Activated naive CD4-positive, alpha-beta T cell treated with anti-CD3 and anti-CD28 coated beads for 36 hours (primary cell): ENCODE results near the gene STXBP6. TPM values are rescaled to one million over a fixed set of nuclear protein-coding genes. Genes with fewer than 3 reads are reported as not detected.

Source experiments
- CTCF ChIA-PET: fragments of 350-600 bp; sonication (Branson Sonifier 250); formaldehyde crosslinking; loops from one replicate; lab custom pipeline; 2021; ENCODE audit warnings: antibody characterized with exemption; lab: Charles Lee
- DNase-seq: peaks from one replicate; pipeline ENCODE4 v3.0.0-alpha.2; 2020
- H3K27ac Mint-ChIP-seq: one replicate; pipeline ENCODE4 v1.8.0; 2021; ENCODE audit warnings: mild to moderate bottlenecking, mixed read lengths
- H3K27me3 Mint-ChIP-seq: one replicate; pipeline ENCODE4 v1.8.0; 2021; ENCODE audit warnings: low read depth, mixed read lengths
- H3K36me3 Mint-ChIP-seq: one replicate; pipeline ENCODE4 v1.8.0; 2021; ENCODE audit warnings: low read depth, mixed read lengths
- H3K4me1 Mint-ChIP-seq: one replicate; pipeline ENCODE4 v1.8.0; 2021; ENCODE audit warnings: low read depth, mixed read lengths
- H3K4me3 Mint-ChIP-seq: one replicate; pipeline ENCODE4 v1.8.0; 2021; ENCODE audit warnings: mild to moderate bottlenecking, moderate library complexity, mixed read lengths
- H3K9me3 Mint-ChIP-seq: one replicate; pipeline ENCODE4 v1.8.0; 2021; ENCODE audit warnings: mixed read lengths
- intact Hi-C: fragments of 100-400 bp; cut with micrococcal nuclease; formaldehyde crosslinking; loops from one replicate; pipeline ENCODE4 v1.15.1; 2023
- total RNA-seq, 2 experiments: library from RNA; stranded (reverse); gene quantifications; one replicate each; pipeline ENCODE4 v1.2.3, GENCODE V29; 2021

STXBP6 gene
- total RNA-seq, 2 experiments from 2014 or later: not detected

DNA sequence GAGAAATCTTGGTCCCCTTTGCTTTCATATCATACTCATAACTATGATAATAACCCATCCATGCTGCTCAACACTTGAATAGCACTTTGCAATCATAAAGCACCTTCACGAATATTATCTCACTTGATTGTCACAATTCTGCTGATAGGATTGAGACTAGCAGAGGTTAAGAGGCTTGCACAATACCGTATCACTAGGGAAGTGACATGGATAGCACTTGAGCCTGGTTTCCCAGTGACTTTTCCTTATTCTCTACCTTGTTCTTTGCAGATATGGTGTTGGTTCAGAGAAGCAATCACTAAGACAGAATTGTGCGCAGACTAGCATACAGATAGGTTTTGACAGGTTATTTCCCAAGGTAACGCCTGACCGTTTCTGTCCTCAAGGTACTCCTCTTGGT lies 229.3 kb downstream of the STXBP6 start:
- Mint-ChIP-seq H3K9me3 (no peaks in the 10 kb centered on the region), H3K36me3 (no peaks in the 10 kb centered on the region), H3K27me3 (peaks cover 6% of the 10 kb centered on the region), H3K4me3 (no peak overlapping the region), H3K27ac (no peak overlapping the region), H3K4me1 (no peaks in the 10 kb centered on the region)
- intact Hi-C loops: no loop called here
- no peak for DNase-seq
- CTCF ChIA-PET: no interaction called here

DNA sequence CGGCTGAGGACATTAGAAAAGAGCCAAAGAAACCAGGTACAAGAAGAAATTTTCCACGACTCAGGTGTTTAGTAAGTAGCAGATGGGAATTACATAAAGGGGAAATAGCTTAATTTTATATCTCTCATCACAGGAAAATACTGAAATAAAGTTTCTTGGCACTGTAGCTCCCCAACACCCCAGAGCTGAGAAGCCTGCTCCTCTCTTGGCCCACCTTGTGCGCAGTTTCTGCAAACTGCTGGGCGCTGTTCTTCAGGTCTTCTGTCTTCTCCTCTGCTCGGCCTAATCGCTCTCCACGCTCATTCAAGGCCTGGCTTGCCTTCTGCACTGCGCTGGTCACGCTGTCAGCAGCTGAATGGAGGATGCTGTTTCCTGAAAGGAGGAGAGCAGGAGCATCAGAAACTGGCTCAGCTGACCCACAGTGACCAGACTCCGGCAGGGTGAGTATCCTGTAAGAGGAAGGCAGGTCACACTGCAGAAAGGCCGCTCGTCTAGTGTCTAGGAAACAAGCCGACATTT lies 231.1 kb downstream of the STXBP6 start:
- intact Hi-C loops: no loop called here
- CTCF ChIA-PET: no interaction called here
- no peak overlapping the region for H3K27ac Mint-ChIP-seq
- no peaks in the 10 kb centered on the region for H3K4me1 Mint-ChIP-seq
- DNase-seq: no peak
- peaks cover 6% of the 10 kb centered on the region for H3K27me3 Mint-ChIP-seq
- no peak overlapping the region for H3K4me3 Mint-ChIP-seq
- H3K36me3 Mint-ChIP-seq: no peaks in the 10 kb centered on the region
- no peaks in the 10 kb centered on the region for H3K9me3 Mint-ChIP-seq

DNA sequence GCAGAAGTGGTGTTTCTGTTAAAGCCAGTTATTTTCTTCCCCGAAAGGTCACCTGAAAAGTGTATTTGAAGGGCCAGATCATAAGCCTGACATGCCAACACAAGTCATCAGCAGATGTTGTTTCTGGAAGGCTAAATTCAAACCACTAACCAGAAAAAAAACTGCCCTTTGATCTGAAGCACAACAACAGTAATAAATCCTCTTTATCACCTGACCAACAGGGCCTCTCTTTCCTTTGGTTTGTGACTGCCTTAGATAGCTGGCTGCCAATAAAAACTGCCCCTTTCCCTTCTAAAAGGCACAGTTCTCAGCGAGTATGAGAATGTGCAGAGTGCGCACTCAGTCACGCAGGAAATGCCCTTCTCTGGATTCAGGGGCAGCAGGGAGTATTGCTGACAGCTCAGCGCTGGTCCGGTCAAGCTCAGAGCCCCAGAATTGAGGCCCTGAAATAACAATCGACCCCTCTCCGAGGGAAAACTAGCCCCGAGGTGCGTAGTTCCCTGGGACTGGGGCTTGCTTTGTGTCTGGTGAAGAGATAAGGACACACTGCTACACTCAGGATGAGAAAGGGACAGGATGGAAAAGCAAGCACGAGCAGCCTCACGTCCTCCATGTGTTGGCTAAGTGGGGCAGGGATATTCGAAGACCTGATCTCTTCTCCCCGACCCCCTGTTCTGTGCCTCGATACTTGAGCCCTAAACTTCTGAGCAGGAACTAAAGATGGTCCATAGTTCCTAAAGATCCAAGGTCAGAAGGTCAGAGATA lies 231.7 kb downstream of the STXBP6 start:
- no peak for DNase-seq
- H3K36me3 Mint-ChIP-seq: no peaks in the 10 kb centered on the region
- intact Hi-C loops: no loop called here
- no peaks in the 10 kb centered on the region for H3K4me1 Mint-ChIP-seq
- H3K9me3 Mint-ChIP-seq: no peaks in the 10 kb centered on the region
- H3K27ac Mint-ChIP-seq: no peak overlapping the region
- H3K27me3 Mint-ChIP-seq: peaks cover 6% of the 10 kb centered on the region
- CTCF ChIA-PET: no interaction called here
- H3K4me3 Mint-ChIP-seq: no peak overlapping the region

DNA sequence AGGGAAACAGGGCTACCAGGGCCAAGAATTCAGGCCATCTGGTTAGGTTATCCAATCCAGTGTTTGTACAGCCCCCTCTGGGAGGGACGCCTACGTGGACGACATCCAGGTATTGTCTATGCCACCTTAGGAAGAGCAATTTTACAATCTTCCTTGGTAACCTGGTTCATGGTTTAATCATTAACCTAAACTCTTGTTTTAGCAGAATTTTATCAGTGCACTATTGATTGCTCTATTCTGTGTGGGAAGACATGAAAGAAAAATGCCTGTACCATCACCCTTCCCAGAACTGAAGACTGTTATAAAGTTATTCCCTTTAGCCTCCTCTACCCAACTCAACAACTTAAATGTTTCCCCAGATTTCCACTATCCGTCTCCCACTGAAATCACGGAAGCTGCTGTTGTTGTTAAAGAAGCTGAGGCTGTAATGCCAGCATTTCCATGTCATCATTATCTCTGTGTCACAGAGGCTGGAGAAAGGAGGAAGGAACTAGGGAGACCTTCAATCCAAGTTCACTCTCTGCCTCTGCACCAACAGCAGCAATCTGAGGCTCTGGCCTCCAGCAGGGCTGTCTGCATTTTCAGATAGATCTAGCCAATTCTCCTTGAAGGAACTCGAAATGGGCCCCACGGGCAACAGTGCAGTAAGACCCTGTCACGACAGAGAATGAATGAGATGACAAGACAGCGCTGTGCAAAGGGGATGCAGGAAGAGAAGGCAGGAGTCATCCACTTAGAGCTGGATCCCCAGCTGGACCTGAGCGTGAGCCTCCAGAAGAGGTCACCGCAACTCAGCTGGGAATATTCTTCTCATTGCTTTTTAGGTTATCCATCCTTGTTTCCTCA lies 232.5 kb downstream of the STXBP6 start:
- H3K4me3 Mint-ChIP-seq: no peak overlapping the region
- intact Hi-C loops: no loop called here
- CTCF ChIA-PET: no interaction called here
- no peaks in the 10 kb centered on the region for H3K4me1 Mint-ChIP-seq
- peaks cover 6% of the 10 kb centered on the region for H3K27me3 Mint-ChIP-seq
- no peak for DNase-seq
- no peak overlapping the region for H3K27ac Mint-ChIP-seq
- no peaks in the 10 kb centered on the region for H3K9me3 Mint-ChIP-seq
- no peaks in the 10 kb centered on the region for H3K36me3 Mint-ChIP-seq

DNA sequence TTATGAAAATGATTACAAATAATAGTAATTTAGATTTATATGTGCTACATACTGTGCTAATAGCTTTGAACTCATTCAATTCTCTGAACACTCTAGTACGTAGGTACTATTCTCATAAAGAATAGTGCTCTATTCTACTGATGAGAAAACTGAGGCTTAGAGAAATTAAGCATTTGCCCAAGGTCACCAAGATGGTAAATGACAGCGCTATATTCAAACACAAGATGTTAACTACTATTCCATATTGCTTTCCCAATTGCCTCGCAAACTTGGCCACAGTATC lies 233.1 kb downstream of the STXBP6 start:
- no peak for DNase-seq
- no peaks in the 10 kb centered on the region for H3K4me1 Mint-ChIP-seq
- intact Hi-C loops: no loop called here

DNA sequence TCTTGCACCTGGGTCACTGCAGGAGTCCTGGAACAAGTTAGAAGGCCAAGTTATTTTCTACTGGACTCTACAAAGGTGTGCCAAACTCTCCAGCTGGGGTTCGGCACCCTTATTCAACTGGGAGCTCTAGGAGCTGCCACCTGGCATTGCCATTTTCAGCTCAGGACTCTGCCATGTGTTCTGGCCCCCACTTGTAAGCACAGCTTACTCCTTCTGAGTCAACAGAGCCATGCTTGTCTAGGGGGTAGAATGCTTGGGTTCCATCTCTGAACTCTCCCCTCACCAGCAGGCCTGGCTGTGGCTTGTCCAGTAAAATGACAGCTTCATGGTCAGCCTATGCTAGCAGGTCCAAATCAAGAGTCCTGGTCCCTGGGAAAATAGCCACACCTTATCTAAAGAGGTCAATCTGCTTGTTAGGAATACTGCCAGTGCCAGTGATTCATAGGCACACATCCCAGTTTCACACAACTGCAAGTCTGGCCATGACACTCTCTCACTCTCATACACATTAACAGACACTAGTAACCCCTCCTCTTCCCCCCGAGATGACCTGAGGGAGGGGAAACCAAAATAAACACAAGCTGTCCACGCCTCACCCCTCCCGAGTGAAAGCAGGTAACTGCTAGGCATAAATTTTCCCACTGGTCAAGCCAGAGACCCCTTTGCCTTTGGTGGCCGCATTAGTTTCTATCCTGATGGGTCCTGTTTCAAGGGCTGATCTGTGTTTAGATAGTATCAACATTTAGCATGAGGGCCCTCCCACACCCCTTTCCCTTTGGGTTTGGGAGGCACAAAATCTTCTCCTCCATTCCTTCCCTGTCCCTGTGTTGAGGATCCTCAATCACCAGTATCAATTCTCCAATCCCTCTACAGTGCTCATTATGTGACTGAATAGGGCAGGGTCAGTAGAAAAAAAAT lies 233.7 kb downstream of the STXBP6 start:
- H3K27ac Mint-ChIP-seq: no peak overlapping the region
- no peaks in the 10 kb centered on the region for H3K4me1 Mint-ChIP-seq
- no peaks in the 10 kb centered on the region for H3K9me3 Mint-ChIP-seq
- no peak overlapping the region for H3K4me3 Mint-ChIP-seq
- intact Hi-C loops: no loop called here
- DNase-seq: no peak
- CTCF ChIA-PET: no interaction called here
- no peaks in the 10 kb centered on the region for H3K27me3 Mint-ChIP-seq
- no peaks in the 10 kb centered on the region for H3K36me3 Mint-ChIP-seq

More for the DNA sequence above, 233.1 kb downstream of the STXBP6 start:
- Mint-ChIP-seq H3K27ac (no peak overlapping the region), H3K4me3 (no peak overlapping the region), H3K27me3 (peaks cover 2% of the 10 kb centered on the region), H3K36me3 (no peaks in the 10 kb centered on the region), H3K9me3 (no peaks in the 10 kb centered on the region)
- CTCF ChIA-PET: no interaction called here

DNA sequence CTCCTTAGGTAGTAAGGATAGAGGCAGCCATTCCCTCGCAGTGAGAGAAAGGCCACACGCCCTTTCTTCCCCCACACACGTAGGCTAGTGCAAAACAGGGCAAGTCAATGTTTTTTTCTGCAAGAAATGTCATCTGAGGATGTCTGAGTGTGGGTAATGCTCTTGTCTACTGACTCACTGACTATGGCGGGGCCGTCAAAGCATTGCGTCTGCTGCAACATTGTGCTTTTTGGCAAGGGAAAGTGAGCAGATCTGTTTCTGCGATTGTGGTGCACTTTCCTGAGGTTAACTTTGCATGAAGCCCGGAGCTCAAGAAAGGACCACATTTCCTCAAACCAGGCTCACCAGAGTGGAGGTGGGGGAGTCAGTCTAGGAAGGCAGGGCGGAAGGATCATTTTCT lies 234.4 kb downstream of the STXBP6 start:
- no peak overlapping the region for H3K4me3 Mint-ChIP-seq
- no peaks in the 10 kb centered on the region for H3K27me3 Mint-ChIP-seq
- intact Hi-C loops: no loop called here
- no peak overlapping the region for H3K27ac Mint-ChIP-seq
- CTCF ChIA-PET: no interaction called here
- H3K4me1 Mint-ChIP-seq: no peaks in the 10 kb centered on the region
- H3K36me3 Mint-ChIP-seq: no peaks in the 10 kb centered on the region
- no peak for DNase-seq
- no peaks in the 10 kb centered on the region for H3K9me3 Mint-ChIP-seq

DNA sequence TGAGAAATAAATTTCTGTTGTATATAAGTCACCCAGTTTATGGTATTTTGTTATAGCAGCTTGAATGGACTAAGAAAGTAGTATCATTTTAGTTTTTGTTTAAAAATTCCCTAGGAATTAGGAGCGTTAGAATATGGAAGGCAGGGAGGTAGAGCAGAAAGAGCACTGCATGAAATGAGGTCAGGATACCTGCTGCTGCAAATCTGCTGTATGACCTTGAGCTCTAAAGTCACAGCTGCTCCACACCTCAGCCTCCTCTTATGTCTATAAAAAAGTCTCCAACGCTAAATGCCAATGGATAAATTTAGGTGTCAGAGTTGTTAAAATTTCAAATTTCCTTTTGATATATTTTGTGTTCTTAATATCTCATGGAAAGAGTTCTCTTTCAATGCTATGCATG lies 235.0 kb downstream of the STXBP6 start:
- Mint-ChIP-seq H3K27ac (no peak overlapping the region), H3K9me3 (no peaks in the 10 kb centered on the region), H3K27me3 (no peaks in the 10 kb centered on the region), H3K4me1 (no peaks in the 10 kb centered on the region), H3K4me3 (no peak overlapping the region), H3K36me3 (no peaks in the 10 kb centered on the region)
- intact Hi-C loops: no loop called here
- CTCF ChIA-PET: interaction anchor here (0.7 to 1.1 kb wide), 2 partner anchors 22 to 209 kb away, joined by 3 read pairs; no protein-coding TSS in a partner anchor
- no peak for DNase-seq

DNA sequence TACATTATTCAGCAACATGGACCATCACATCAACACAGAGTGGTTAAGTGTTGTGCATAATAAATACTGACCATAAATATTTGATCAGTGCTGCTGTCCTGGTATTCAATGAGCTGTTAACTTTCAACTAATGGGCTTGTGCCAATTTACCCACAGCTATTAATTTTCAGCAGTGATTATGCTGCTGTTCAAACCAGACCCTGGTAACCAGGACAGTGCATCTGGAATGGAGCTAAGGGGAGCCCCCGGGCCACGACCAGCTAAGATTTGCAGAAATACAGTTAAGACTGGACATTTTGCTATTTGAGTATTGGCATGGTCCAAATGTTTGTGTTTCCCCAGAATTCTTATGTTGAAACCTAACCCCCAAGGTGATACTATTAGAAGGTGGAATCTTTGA lies 235.6 kb downstream of the STXBP6 start:
- Mint-ChIP-seq H3K4me1 (no peaks in the 10 kb centered on the region), H3K27ac (no peak overlapping the region), H3K4me3 (no peak overlapping the region), H3K27me3 (no peaks in the 10 kb centered on the region), H3K36me3 (no peaks in the 10 kb centered on the region), H3K9me3 (no peaks in the 10 kb centered on the region)
- intact Hi-C loops: no loop called here
- CTCF ChIA-PET: interaction anchor here (0.7 to 1.1 kb wide), 2 partner anchors 23 to 209 kb away, joined by 3 read pairs; no protein-coding TSS in a partner anchor
- no peak for DNase-seq

DNA sequence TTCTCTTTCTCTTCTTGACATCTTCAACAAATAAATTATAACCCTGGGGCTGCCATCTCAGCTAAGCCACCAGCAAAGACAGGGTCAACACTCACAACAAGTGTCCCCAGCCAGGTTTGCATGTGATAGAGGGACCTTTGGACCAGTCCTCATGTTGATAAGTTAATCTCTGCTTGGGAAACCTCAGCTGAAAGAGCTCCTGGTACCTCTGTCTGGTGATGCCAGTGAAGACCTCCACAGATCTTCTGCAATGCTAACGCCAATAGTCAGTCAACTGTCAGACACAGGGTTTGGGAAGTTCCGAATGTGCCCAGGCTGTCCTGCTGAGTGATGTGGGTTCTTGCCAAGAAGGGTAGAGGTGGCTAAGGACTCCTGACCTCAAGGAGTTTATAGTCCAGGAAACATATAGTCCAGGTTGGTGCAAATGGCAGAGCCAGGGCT lies 236.1 kb downstream of the STXBP6 start:
- intact Hi-C loops: no loop called here
- no peaks in the 10 kb centered on the region for H3K36me3 Mint-ChIP-seq
- no peak overlapping the region for H3K27ac Mint-ChIP-seq
- H3K27me3 Mint-ChIP-seq: no peaks in the 10 kb centered on the region
- CTCF ChIA-PET: interaction anchor here (1.1 kb wide), 1 partner anchor 208 kb away, joined by 3 read pairs; no protein-coding TSS in a partner anchor
- no peak for DNase-seq
- H3K9me3 Mint-ChIP-seq: no peaks in the 10 kb centered on the region
- no peak overlapping the region for H3K4me3 Mint-ChIP-seq
- H3K4me1 Mint-ChIP-seq: no peaks in the 10 kb centered on the region

DNA sequence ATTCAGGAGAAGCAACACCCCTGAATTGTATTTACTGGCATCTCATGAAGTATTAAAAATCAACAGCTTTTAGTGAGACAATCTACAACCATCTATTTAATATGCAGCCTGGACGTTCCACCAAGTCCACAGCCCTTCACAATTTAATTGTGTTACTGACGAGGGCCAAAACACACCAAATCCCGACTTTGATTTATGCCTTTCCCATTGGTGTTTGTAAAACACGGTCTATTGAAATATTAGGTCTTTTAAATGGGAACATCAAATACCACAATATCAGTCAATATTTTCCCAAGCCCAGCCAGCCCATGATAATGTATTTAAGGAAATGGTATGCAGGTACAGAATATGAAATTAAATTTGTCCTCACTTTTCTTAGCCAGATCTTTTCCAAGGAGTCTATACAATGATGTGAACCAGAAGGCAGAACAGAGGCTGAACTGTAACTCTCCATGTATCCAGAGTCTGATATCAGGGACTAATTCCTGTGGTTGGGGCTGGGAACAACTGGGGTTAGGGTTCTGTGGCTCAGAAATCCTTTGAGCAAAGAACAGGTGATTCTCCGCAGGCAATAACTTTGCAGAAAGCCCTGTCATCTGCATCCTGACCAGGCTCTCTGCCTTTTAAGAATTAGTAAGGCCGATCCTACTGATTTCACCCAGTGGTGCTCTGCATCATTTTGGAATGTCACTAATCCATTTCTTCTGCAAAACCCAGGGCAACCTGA lies 236.7 kb downstream of the STXBP6 start:
- Mint-ChIP-seq H3K27me3 (peaks cover 3% of the 10 kb centered on the region), H3K4me3 (no peak overlapping the region), H3K4me1 (no peaks in the 10 kb centered on the region), H3K27ac (no peak overlapping the region), H3K36me3 (no peaks in the 10 kb centered on the region), H3K9me3 (no peaks in the 10 kb centered on the region)
- intact Hi-C loops: no loop called here
- DNase-seq: no peak
- CTCF ChIA-PET: interaction anchor here (0.5 kb wide), 1 partner anchor 169 kb away, joined by 3 read pairs; no protein-coding TSS in a partner anchor
